Panc1 (cell line): Measurements from ENCODE around the gene SAMD11. TPM values are rescaled to one million over a fixed set of nuclear protein-coding genes. Genes with fewer than 3 reads are reported as not detected.

Experiments
- ATAC-seq: fragments of 200-7000 bp; cut with Tn5 transposase; 2 replicates; pipeline ENCODE4 v1.9.1; 2020; ENCODE audit warnings: mild to moderate bottlenecking, moderate library complexity
- BruUV-seq: library from RNA; stranded (reverse); fragments of 400-500 nt; replicated peaks from 2 replicates; lab custom pipeline; 2021; lab: Mats Ljungman, UMichigan
- CTCF ChIA-PET: fragments of 300-600 bp; sonication (Branson Sonifier 250); formaldehyde crosslinking; loops from one replicate; lab custom pipeline; 2022; ENCODE audit warnings: antibody characterized with exemption; lab: Charles Lee
- POLR2A ChIA-PET: fragments of 300-600 bp; sonication (Branson Sonifier 250); formaldehyde crosslinking; loops from one replicate; lab custom pipeline; 2022; ENCODE audit warnings: antibody characterized with exemption; lab: Charles Lee
- DNase-seq: peaks from one replicate; pipeline ENCODE4 v3.0.0-alpha.2; 2010; ENCODE audit warnings: low read depth, low spot score
- H3K27ac ChIP-seq: 2 replicates; pipeline ENCODE4 v1.5.1; 2011; ENCODE audit warnings: mild to moderate bottlenecking, low read length, inconsistent platforms
- H3K27me3 ChIP-seq: fragments of 200-500 bp; sonication (Bioruptor generic); 2 replicates; pipeline ENCODE4 v1.6.0; 2014; ENCODE audit warnings: low read length, inconsistent platforms; ENCODE audit not compliant: control insufficient read depth, insufficient read depth
- H3K36me3 ChIP-seq: fragments of 200-500 bp; sonication (Bioruptor generic); 2 replicates; pipeline ENCODE4 v1.5.1; 2014; ENCODE audit warnings: inconsistent platforms, mild to moderate bottlenecking, low read length, moderate library complexity; ENCODE audit not compliant: control insufficient read depth, insufficient read depth
- H3K4me1 ChIP-seq: 2 replicates; pipeline ENCODE4 v1.5.1; 2011; ENCODE audit warnings: inconsistent platforms, mild to moderate bottlenecking, low read length, moderate library complexity; ENCODE audit not compliant: control insufficient read depth, insufficient read depth
- H3K4me3 ChIP-seq, 2 experiments: 2 replicates each; pipeline ENCODE4 v1.5.1; 2011 to 2012; ENCODE audit warnings: low read depth in 2 of 2, low read length in 2 of 2, mild to moderate bottlenecking in 2 of 2, inconsistent platforms in 1 of 2, moderate library complexity in 1 of 2
- H3K9me3 ChIP-seq: fragments of 200-500 bp; sonication (Bioruptor generic); 2 replicates; pipeline ENCODE4 v1.5.1; 2014; ENCODE audit warnings: low read depth, mild to moderate bottlenecking, inconsistent platforms, low read length, moderate library complexity; ENCODE audit not compliant: control insufficient read depth, insufficient read depth
- POLR2AphosphoS5 ChIP-seq: IDR thresholded peaks from 2 replicates; pipeline ENCODE4 v1.6.1; 2012; ENCODE audit warnings: mild to moderate bottlenecking, low read depth, low read length, moderate library complexity
- SIN3A ChIP-seq: IDR thresholded peaks from 2 replicates; pipeline ENCODE4 v1.6.1; 2012; ENCODE audit warnings: low read depth, mild to moderate bottlenecking, low read length, moderate library complexity, borderline replicate concordance; ENCODE audit not compliant: insufficient read depth
- TCF7L2 ChIP-seq: IDR thresholded peaks from 2 replicates; pipeline ENCODE4 v1.6.1; 2011; ENCODE audit warnings: mild to moderate bottlenecking, low read depth, low read length, inconsistent platforms
- in situ Hi-C: cut with HindIII; loops from 2 replicates; pipeline ENCODE4 v1.10.0; 2016; ENCODE audit warnings: low sequenced_read_pairs, low pct_unique_long_range_greater_than_20kb
- intact Hi-C: fragments of 100-400 bp; cut with micrococcal nuclease; formaldehyde crosslinking; loops from one replicate; pipeline ENCODE4 v1.10.0; 2022; ENCODE audit not compliant: unreplicated experiment
- total RNA-seq: library from RNA; stranded (reverse); gene quantifications from one replicate; pipeline ENCODE4 v1.2.1, GENCODE V29; 2021; ENCODE audit not compliant: unreplicated experiment
- TF ChIP-seq, protein P1 (sequence below): fragments of 450-650 bp; IDR thresholded peaks from 2 replicates; pipeline ENCODE4 v1.5.1; 2017; ENCODE audit warnings: mild to moderate bottlenecking
- TF ChIP-seq, protein P2 (sequence below), 2 experiments: IDR thresholded peaks; 2 replicates each; pipeline ENCODE4 v1.6.1; 2011 to 2012; ENCODE audit warnings: low read depth in 2 of 2, control low read depth in 1 of 2, low read length in 1 of 2, mild to moderate bottlenecking in 1 of 2, moderate library complexity in 1 of 2; ENCODE audit not compliant: insufficient read depth in 1 of 2

SAMD11 gene
- total RNA-seq, 1 experiment from 2014 or later, result 51.8 TPM

DNA sequence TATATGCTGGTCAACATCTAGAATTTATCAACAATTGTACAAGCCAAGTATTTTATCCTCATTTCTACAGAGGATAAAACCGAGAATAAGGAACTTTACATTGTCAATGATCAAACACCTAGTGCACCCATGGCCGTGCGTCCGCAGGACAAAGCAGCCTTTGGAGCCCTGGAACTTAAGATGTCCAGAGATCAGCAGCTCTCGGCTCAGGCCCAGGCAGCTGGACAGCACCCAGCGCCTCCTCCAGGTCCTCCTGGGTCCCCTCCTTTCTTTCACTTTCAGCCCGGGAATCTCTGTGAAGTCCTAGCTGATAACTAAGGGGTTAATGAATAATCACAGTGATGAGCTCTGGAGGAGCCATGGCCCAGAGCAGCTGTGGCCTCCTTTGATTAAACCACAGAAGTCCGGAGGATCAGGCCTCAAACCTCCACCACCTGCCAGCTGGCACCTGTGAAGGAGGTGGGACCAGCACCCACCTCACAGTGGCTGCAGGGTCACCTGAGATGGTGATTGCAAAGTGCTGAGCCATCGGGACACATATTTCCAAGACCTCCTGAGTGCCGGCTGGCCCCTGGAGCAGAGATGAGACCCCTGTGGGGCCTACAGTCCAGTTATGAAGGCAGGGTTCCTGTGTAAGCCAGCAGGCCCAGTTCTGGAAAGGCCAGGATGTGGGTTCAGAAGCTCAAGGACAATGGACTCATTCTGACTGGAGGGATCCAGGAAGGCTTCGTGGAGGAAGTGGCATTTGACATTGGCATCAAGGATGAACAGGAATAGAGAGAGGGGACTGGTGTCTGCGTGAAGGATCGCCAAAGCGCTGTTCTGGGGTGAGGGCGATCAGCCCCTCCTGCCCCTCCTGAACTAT is 11.6 kb upstream of the SAMD11 start:
- TF ChIP-seq SIN3A, result no peak
- TF ChIP-seq, protein P1, sequence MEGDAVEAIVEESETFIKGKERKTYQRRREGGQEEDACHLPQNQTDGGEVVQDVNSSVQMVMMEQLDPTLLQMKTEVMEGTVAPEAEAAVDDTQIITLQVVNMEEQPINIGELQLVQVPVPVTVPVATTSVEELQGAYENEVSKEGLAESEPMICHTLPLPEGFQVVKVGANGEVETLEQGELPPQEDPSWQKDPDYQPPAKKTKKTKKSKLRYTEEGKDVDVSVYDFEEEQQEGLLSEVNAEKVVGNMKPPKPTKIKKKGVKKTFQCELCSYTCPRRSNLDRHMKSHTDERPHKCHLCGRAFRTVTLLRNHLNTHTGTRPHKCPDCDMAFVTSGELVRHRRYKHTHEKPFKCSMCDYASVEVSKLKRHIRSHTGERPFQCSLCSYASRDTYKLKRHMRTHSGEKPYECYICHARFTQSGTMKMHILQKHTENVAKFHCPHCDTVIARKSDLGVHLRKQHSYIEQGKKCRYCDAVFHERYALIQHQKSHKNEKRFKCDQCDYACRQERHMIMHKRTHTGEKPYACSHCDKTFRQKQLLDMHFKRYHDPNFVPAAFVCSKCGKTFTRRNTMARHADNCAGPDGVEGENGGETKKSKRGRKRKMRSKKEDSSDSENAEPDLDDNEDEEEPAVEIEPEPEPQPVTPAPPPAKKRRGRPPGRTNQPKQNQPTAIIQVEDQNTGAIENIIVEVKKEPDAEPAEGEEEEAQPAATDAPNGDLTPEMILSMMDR, result no peak
- TF ChIP-seq, protein P2, sequence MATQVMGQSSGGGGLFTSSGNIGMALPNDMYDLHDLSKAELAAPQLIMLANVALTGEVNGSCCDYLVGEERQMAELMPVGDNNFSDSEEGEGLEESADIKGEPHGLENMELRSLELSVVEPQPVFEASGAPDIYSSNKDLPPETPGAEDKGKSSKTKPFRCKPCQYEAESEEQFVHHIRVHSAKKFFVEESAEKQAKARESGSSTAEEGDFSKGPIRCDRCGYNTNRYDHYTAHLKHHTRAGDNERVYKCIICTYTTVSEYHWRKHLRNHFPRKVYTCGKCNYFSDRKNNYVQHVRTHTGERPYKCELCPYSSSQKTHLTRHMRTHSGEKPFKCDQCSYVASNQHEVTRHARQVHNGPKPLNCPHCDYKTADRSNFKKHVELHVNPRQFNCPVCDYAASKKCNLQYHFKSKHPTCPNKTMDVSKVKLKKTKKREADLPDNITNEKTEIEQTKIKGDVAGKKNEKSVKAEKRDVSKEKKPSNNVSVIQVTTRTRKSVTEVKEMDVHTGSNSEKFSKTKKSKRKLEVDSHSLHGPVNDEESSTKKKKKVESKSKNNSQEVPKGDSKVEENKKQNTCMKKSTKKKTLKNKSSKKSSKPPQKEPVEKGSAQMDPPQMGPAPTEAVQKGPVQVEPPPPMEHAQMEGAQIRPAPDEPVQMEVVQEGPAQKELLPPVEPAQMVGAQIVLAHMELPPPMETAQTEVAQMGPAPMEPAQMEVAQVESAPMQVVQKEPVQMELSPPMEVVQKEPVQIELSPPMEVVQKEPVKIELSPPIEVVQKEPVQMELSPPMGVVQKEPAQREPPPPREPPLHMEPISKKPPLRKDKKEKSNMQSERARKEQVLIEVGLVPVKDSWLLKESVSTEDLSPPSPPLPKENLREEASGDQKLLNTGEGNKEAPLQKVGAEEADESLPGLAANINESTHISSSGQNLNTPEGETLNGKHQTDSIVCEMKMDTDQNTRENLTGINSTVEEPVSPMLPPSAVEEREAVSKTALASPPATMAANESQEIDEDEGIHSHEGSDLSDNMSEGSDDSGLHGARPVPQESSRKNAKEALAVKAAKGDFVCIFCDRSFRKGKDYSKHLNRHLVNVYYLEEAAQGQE (IDR thresholded peaks at IDR 0.05; ENCODE audit: insufficient read depth in 1 of 2, low read depth in 2 of 2, low read length in 1 of 2), result no peak
- 0 out of 2 replicates have a peak, but pooled peaks have one; percentile 8 for TF ChIP-seq TCF7L2
- DNase-seq (no peak), ATAC-seq (no peak)
- POLR2A ChIA-PET, result no interaction called here
- Histone ChIP-seq H3K27ac (peak overlapping the region; percentile 74), H3K4me1 (peaks cover 64% of the 10 kb centered on the region), H3K27me3 (no peaks in the 10 kb centered on the region), H3K4me3 (no peak overlapping the region), H3K9me3 (no peaks in the 10 kb centered on the region), H3K36me3 (no peaks in the 10 kb centered on the region)
- CTCF ChIA-PET, result no interaction called here
- BruUV-seq, result no TSS peak
- in situ Hi-C loops (no loop called here), intact Hi-C loops (no loop called here)

DNA sequence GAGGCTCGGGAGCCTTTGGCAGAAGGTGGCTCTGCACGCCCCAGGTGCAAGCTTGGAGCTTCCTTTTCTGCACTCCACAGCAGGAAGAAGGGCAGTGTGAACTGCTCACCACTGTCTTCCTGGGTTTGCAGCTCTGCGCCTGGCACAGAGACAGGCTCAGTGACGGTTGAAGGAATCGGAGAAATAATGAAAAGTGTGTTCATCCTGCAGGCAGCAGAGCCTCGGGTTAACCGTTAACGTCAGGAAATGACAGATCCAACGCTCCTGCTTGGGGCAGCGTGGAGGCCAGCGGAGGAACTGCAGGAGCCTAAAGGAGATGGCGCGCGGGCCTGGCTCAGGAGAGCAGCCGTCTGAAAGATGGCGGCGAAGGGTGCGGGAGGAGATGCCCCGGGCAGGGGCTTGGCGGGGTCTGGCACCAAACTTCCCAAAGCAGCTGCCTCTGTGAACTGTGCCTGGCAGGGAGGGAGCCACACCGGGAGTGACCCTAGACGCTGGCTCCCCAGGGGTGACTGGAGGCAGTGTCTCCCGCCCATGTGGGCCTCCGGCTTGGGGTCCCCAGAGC is 10.9 kb upstream of the SAMD11 start:
- intact Hi-C loops, result no loop called here
- BruUV-seq, result no TSS peak
- Histone ChIP-seq H3K4me1 (peaks cover 66% of the 10 kb centered on the region), H3K27me3 (no peaks in the 10 kb centered on the region), H3K27ac (peak overlapping the region; percentile 74), H3K36me3 (no peaks in the 10 kb centered on the region), H3K4me3 (no peak overlapping the region), H3K9me3 (no peaks in the 10 kb centered on the region)
- TF ChIP-seq, protein P1, result no peak; the same call in 1 of the 2 replicates
- TF ChIP-seq POLR2AphosphoS5, result no peak
- TF ChIP-seq SIN3A, result no peak
- no peak for TF ChIP-seq TCF7L2
- TF ChIP-seq, protein P2 (IDR thresholded peaks at IDR 0.05; ENCODE audit: insufficient read depth in 1 of 2, low read depth in 2 of 2, low read length in 1 of 2), result no peak
- DNase-seq (no peak), ATAC-seq (peak; percentile 68)
- in situ Hi-C loops, result no loop called here
- POLR2A ChIA-PET, result no interaction called here
- CTCF ChIA-PET, result no interaction called here
